ENCODE measurements around the gene GABBR2.

Gene GABBR2

DNA sequence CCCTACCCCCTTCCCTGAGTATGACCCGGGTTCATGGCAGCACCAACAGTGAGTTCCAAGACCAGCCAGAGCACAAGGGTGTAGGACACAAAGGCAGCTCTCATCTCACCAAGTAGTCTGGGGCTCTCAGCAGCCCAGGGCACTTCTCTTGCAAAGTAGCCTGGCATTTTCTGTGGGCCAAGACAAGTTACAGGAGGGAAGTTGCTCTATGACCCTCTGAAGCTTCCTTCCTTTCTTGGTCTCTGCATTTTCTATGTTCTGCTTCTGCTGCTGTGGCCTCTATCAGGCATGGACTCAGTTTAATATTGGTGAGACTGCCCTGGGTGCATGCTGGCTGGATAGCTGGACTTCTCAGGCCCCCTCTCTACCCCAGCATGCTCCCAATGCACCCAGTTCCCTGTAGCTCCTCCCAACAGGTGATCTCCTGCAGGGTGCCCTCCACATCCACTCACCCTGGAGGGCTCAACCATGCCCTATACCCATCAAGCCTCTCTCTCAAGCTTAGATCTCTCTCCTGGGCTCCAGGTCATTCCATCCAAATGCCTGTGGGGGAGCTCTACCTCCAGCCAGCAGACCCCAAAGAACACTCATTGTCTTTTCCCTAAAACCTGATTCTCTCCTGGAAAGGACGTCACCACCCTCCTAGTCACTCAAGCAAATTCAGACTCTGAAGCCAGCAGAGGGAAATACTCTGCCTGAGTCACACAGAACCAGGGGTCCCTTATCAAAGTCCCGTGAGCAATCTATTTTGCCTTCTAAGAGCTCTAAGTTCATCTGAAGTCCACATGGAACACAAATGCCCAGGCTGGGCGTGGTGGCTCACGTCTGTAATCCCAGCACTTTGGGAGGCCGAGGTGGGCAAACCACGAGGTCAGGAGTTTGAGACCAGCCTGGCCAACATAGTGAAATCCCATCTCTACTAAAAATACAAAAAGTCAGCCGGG, 467.1 kb downstream of the GABBR2 start:
- H2AK5ac ChIP-seq (ENCODE audit: low read length), result no peak overlapping the region
- H3K4me3 ChIP-seq (ENCODE audit: low read depth, low read length), result no peak overlapping the region
- H3K9ac ChIP-seq (ENCODE audit: low read length), result no peak overlapping the region
- no peak overlapping the region for H3K27ac ChIP-seq (ENCODE audit: low read depth, low read length)
- H3K14ac ChIP-seq (ENCODE audit: low read length), result no peak overlapping the region
- H3K9me3 ChIP-seq (ENCODE audit: insufficient read depth, low read depth, low read length), result no peaks in the 10 kb centered on the region
- no peak overlapping the region for H4K12ac ChIP-seq (ENCODE audit: low read depth, low read length)
- H3K36me3 ChIP-seq (ENCODE audit: control insufficient read depth in 1 of 2, insufficient read depth in 2 of 2, low read length in 2 of 2), result peaks cover 0 to 3% of the 10 kb centered on the region in 2 experiments
- H2BK12ac ChIP-seq (ENCODE audit: low read length), result no peak overlapping the region
- peaks cover 7 to 8% of the 10 kb centered on the region in 2 experiments for H3K4me1 ChIP-seq (ENCODE audit: control insufficient read depth in 1 of 2, insufficient read depth in 2 of 2, low read length in 2 of 2)
- H3K79me1 ChIP-seq (ENCODE audit: low read length), result no peaks in the 10 kb centered on the region
- no peak overlapping the region for H3K23ac ChIP-seq (ENCODE audit: low read length)
- H3K79me2 ChIP-seq (ENCODE audit: control insufficient read depth, insufficient read depth, low read length, poor library complexity), result no peaks in the 10 kb centered on the region
- H2BK5ac ChIP-seq (ENCODE audit: low read depth, low read length, poor library complexity), result no peak overlapping the region
- H2BK120ac ChIP-seq (ENCODE audit: insufficient read depth, low read length, poor library complexity), result no peak overlapping the region
- no CpG with 5 or more reads among the region's 8 CpGs for WGBS (ENCODE audit: extremely low coverage, insufficient coverage, insufficient read length)
- DNase-seq, result no peak
- no peak overlapping the region for H3K4ac ChIP-seq (ENCODE audit: low read depth, low read length)
- H3K27me3 ChIP-seq (ENCODE audit: insufficient read depth, low read length), result no peaks in the 10 kb centered on the region
- H3K4me2 ChIP-seq (ENCODE audit: low read length), result no peak overlapping the region
- no peak overlapping the region for H2AFZ ChIP-seq (ENCODE audit: insufficient read depth, low read length, poor library complexity)
- no peak overlapping the region for H3K18ac ChIP-seq (ENCODE audit: low read length)
- H4K8ac ChIP-seq (ENCODE audit: low read depth, low read length), result no peak overlapping the region
- H4K91ac ChIP-seq (ENCODE audit: low read depth, low read length), result no peak overlapping the region

DNA sequence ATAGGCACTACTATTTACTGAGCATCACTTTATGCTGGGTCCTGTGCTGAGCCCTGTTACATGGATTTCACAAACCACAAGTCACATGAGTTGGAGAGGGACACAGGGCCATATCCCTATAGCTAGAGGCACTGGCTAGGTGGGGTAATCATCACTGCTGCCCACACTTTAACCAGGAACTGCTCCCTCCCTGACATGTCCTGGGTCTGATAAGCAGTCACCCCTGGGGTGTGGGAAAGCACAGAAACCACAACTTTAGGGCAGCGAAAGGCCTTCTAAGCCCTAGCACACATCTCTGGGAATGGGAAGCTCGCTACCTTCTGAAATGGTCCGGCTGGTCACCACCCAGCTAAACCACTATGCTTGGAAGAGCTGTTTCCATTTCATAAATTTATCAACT, 468.3 kb downstream of the GABBR2 start:
- H2BK12ac ChIP-seq (ENCODE audit: low read length), result no peak overlapping the region
- H2AK5ac ChIP-seq (ENCODE audit: low read length), result no peak overlapping the region
- H3K23ac ChIP-seq (ENCODE audit: low read length), result no peak overlapping the region
- peaks cover 4 to 5% of the 10 kb centered on the region in 2 experiments for H3K4me1 ChIP-seq (ENCODE audit: control insufficient read depth in 1 of 2, insufficient read depth in 2 of 2, low read length in 2 of 2)
- H3K4ac ChIP-seq (ENCODE audit: low read depth, low read length), result no peak overlapping the region
- WGBS (ENCODE audit: extremely low coverage, insufficient coverage, insufficient read length), result no CpG with 5 or more reads among the region's 3 CpGs
- no peaks in the 10 kb centered on the region for H3K27me3 ChIP-seq (ENCODE audit: insufficient read depth, low read length)
- H3K9ac ChIP-seq (ENCODE audit: low read length), result no peak overlapping the region
- H2BK5ac ChIP-seq (ENCODE audit: low read depth, low read length, poor library complexity), result no peak overlapping the region
- no peaks in the 10 kb centered on the region for H3K36me3 ChIP-seq (ENCODE audit: control insufficient read depth in 1 of 2, insufficient read depth in 2 of 2, low read length in 2 of 2)
- no peak overlapping the region for H3K4me2 ChIP-seq (ENCODE audit: low read length)
- H4K12ac ChIP-seq (ENCODE audit: low read depth, low read length), result no peak overlapping the region
- H3K27ac ChIP-seq (ENCODE audit: low read depth, low read length), result no peak overlapping the region
- no peak overlapping the region for H3K14ac ChIP-seq (ENCODE audit: low read length)
- no peaks in the 10 kb centered on the region for H3K9me3 ChIP-seq (ENCODE audit: insufficient read depth, low read depth, low read length)
- H3K18ac ChIP-seq (ENCODE audit: low read length), result no peak overlapping the region
- no peaks in the 10 kb centered on the region for H3K79me2 ChIP-seq (ENCODE audit: control insufficient read depth, insufficient read depth, low read length, poor library complexity)
- H2AFZ ChIP-seq (ENCODE audit: insufficient read depth, low read length, poor library complexity), result no peak overlapping the region
- no peak for DNase-seq
- H2BK120ac ChIP-seq (ENCODE audit: insufficient read depth, low read length, poor library complexity), result no peak overlapping the region
- no peak overlapping the region for H4K91ac ChIP-seq (ENCODE audit: low read depth, low read length)
- no peaks in the 10 kb centered on the region for H3K79me1 ChIP-seq (ENCODE audit: low read length)
- no peak overlapping the region for H4K8ac ChIP-seq (ENCODE audit: low read depth, low read length)
- H3K4me3 ChIP-seq (ENCODE audit: low read depth, low read length), result no peak overlapping the region

Data from trophoblast cell (in vitro differentiated cells and primary cell).